Measurements from ENCODE around the gene STUM. TPM values are rescaled to one million over a fixed set of nuclear protein-coding genes. Genes with fewer than 3 reads are reported as not detected.
A peak's percentile ranks its signal among the peaks of the same experiment; 100 is the strongest.

Gene STUM
- total RNA-seq, 1 experiment from 2014 or later = 0.11 TPM

DNA sequence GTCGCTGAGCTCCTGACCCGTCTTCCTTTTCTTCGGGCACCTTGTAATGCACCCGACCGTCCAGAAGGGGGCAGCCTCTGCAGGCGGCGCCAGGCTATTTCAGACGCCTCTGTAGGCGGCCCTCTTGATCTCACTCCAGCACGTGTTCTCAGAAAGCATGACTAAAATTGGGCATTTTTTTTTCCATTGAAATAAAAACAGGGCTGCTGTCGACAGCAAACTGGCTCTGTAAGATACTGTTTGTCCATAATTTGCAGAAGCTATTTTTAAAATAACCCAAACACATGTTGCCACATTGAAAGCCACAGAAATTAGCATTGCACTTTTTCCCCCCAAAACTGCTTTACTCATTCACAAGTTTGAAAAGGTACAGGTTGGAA lies 78.0 kb downstream of the STUM start:
- Histone ChIP-seq H2BK15ac (ENCODE audit: low read depth, low read length) (no peak overlapping the region), H3K14ac (ENCODE audit: insufficient read depth, low read length) (no peak overlapping the region), H4K8ac (replicated peaks; ENCODE audit: insufficient read length, low read depth, low read length) (no peak overlapping the region), H3K23me2 (ENCODE audit: insufficient read length, low read depth, low read length, poor library complexity, severe bottlenecking) (no peaks in the 10 kb centered on the region), H3K79me2 (ENCODE audit: insufficient read depth, low read length) (no peaks in the 10 kb centered on the region), H4K91ac (ENCODE audit: insufficient read length, low read depth, low read length) (no peak overlapping the region), H3K9me3 (ENCODE audit: control insufficient read depth, low read depth, low read length) (no peaks in the 10 kb centered on the region), H3K4me1 (ENCODE audit: insufficient read depth, low read length) (no peaks in the 10 kb centered on the region), H2BK5ac (ENCODE audit: insufficient read length, low read length) (no peak overlapping the region), H3K27me3 (ENCODE audit: insufficient read depth, low read length) (peaks cover 8% of the 10 kb centered on the region; the same call in 1 of the 2 replicates), H2BK20ac (ENCODE audit: low read depth, low read length, poor library complexity, severe bottlenecking) (no peak overlapping the region), H4K5ac (ENCODE audit: insufficient read length, low read depth, low read length) (no peak overlapping the region), H3K79me1 (ENCODE audit: insufficient read depth, low read depth, low read length, poor library complexity, severe bottlenecking) (no peaks in the 10 kb centered on the region), H3K18ac (ENCODE audit: insufficient read length, low read depth, low read length) (no peak overlapping the region), H2AFZ (ENCODE audit: low read length) (no peak overlapping the region), H4K20me1 (ENCODE audit: control insufficient read depth, insufficient read depth, insufficient read length) (no peaks in the 10 kb centered on the region), H2BK120ac (ENCODE audit: low read depth, low read length, poor library complexity, severe bottlenecking) (no peak overlapping the region), H3K4ac (ENCODE audit: low read depth, low read length) (no peak overlapping the region), H3K56ac (ENCODE audit: insufficient read length, low read depth, low read length) (no peak overlapping the region), H3K9ac (ENCODE audit: extremely low read depth, insufficient read length, low read length) (no peak overlapping the region), H2AK5ac (ENCODE audit: insufficient read length, low read length) (no peak overlapping the region), H3K27ac (ENCODE audit: insufficient read length, low read depth, low read length) (no peak overlapping the region), H3T11ph (ENCODE audit: low read length) (no peak overlapping the region), H2BK12ac (ENCODE audit: insufficient read length, low read depth, low read length) (no peak overlapping the region), H3K4me2 (ENCODE audit: insufficient read depth, insufficient read length, low read length) (no peak overlapping the region), H3K23ac (ENCODE audit: insufficient read length, low read depth, low read length) (no peak overlapping the region)
- no peak overlapping the region for H3K27ac Mint-ChIP-seq
- WGBS (ENCODE audit: extremely low coverage, insufficient read length, low lambda C conversion rate) = no CpG with 5 or more reads among the region's 11 CpGs
- no peak overlapping the region for H3K4me3 Mint-ChIP-seq
- peaks cover 6 to 7% of the 10 kb centered on the region in 2 experiments; a peak in 4 of 5 replicates for H3K9me3 Mint-ChIP-seq
- peaks cover 0 to 5% (median 5%) of the 10 kb centered on the region in 3 experiments; a peak in 1 of 7 replicates for H3K36me3 Mint-ChIP-seq (ENCODE audit: insufficient read depth in 1 of 3, low read depth in 3 of 3)
- peak; percentile 83 for DNase-seq
- peaks cover 0 to 2% of the 10 kb centered on the region in 2 experiments; a peak in 2 of 4 replicates for H3K4me1 Mint-ChIP-seq
- H3K27me3 Mint-ChIP-seq (ENCODE audit: low read depth) = peaks cover 36% of the 10 kb centered on the region
- TF ChIP-seq, protein P1, sequence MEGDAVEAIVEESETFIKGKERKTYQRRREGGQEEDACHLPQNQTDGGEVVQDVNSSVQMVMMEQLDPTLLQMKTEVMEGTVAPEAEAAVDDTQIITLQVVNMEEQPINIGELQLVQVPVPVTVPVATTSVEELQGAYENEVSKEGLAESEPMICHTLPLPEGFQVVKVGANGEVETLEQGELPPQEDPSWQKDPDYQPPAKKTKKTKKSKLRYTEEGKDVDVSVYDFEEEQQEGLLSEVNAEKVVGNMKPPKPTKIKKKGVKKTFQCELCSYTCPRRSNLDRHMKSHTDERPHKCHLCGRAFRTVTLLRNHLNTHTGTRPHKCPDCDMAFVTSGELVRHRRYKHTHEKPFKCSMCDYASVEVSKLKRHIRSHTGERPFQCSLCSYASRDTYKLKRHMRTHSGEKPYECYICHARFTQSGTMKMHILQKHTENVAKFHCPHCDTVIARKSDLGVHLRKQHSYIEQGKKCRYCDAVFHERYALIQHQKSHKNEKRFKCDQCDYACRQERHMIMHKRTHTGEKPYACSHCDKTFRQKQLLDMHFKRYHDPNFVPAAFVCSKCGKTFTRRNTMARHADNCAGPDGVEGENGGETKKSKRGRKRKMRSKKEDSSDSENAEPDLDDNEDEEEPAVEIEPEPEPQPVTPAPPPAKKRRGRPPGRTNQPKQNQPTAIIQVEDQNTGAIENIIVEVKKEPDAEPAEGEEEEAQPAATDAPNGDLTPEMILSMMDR (conservative IDR thresholded peaks at IDR 0.05) = peak; percentile 99; the same call in 2 of the 3 replicates

Data from H9 (cell line).